Esophagus (tissue), 2 donors: Measurements from ENCODE around the gene NR1I3. TPM values are rescaled to one million over a fixed set of nuclear protein-coding genes. Genes with fewer than 3 reads are reported as not detected.
"Not testable (repeated sequence)": the region's sequence is repeated elsewhere in the genome, so short reads cannot be mapped to it uniquely, and the experiment has no call there.

Experiments
- H3K27ac ChIP-seq, 2 donors: one replicate each; pipeline ENCODE4 v1.5.1; 2013; ENCODE audit warnings: low read depth in 2 of 2, mild to moderate bottlenecking in 2 of 2, inconsistent platforms in 1 of 2, low read length in 1 of 2, moderate library complexity in 1 of 2
- H3K27me3 ChIP-seq, 2 donors: one replicate each; pipeline ENCODE4 v1.6.1; 2013; ENCODE audit warnings: low read length in 2 of 2, control low read depth in 1 of 2, mild to moderate bottlenecking in 1 of 2; ENCODE audit not compliant: insufficient read depth in 2 of 2, control insufficient read depth in 1 of 2
- H3K36me3 ChIP-seq, 2 donors: one replicate each; pipeline ENCODE4 v1.6.1; 2013; ENCODE audit warnings: low read length in 1 of 2; ENCODE audit not compliant: control insufficient read depth in 2 of 2, insufficient read depth in 2 of 2
- H3K4me1 ChIP-seq, 2 donors: one replicate each; pipeline ENCODE4 v1.6.1; 2013; ENCODE audit warnings: low read length in 1 of 2; ENCODE audit not compliant: control insufficient read depth in 2 of 2, insufficient read depth in 2 of 2
- H3K4me3 ChIP-seq, 2 donors: one replicate each; pipeline ENCODE4 v1.5.1; 2013; ENCODE audit warnings: low read length in 2 of 2, mild to moderate bottlenecking in 2 of 2, low read depth in 1 of 2, moderate library complexity in 1 of 2
- H3K9me3 ChIP-seq, 2 donors: one replicate each; pipeline ENCODE4 v1.6.1; 2013; ENCODE audit warnings: mild to moderate bottlenecking in 2 of 2, low read depth in 1 of 2, low read length in 1 of 2, moderate library complexity in 1 of 2; ENCODE audit not compliant: control insufficient read depth in 2 of 2, insufficient read depth in 1 of 2
- WGBS, 2 donors: extraction: QIAGEN DNeasy Blood & Tissue Kit; methylation state at CpG; one replicate each; pipeline ENCODE4 v1.1.7; 2013; 5-methylcytosine and 5-hydroxymethylcytosine counted together
- polyA plus RNA-seq, 2 donors: library from polyadenylated mRNA; stranded (reverse); fragments of 200-250 nt; gene quantifications; one replicate each; pipeline ENCODE4 v1.2.3, GENCODE V29; 2013
- donor health status: healthy with polysubstance abuse.
- donor health status: Bipolar disorder and iron deficiency.

Gene NR1I3
- polyA plus RNA-seq, 2 donors = 0.07 TPM; not detected in 1

GRCh38 chr1:161255302-161255701 lies 17.3 kb upstream of the NR1I3 start:
- WGBS, 2 donors = 80 to 81% methylated on average over 5 of the region's 5 CpGs
- not testable (repeated sequence) for H3K27ac ChIP-seq, H3K27me3 ChIP-seq, H3K36me3 ChIP-seq, H3K4me1 ChIP-seq, H3K4me3 ChIP-seq, H3K9me3 ChIP-seq

- Histone ChIP-seq H3K27ac (no peak overlapping the region), H3K4me3 (no peak overlapping the region), H3K4me1 (no peaks in the 10 kb centered on the region), H3K36me3 (no peaks in the 10 kb centered on the region), H3K27me3 (no peaks in the 10 kb centered on the region), H3K9me3 (no peaks in the 10 kb centered on the region)
- WGBS, 2 donors = 97% methylated on average over 8 of the region's 8 CpGs
Observed at GRCh38 chr1:161251579-161251978, 13.6 kb upstream of the NR1I3 start.

- 85 to 89% methylated on average over 7 of the region's 7 CpGs for WGBS, 2 donors
- H3K36me3 ChIP-seq = no peaks in the 10 kb centered on the region
- no peak overlapping the region for H3K4me3 ChIP-seq
- no peak overlapping the region for H3K27ac ChIP-seq
- H3K27me3 ChIP-seq = no peaks in the 10 kb centered on the region
- no peaks in the 10 kb centered on the region for H3K4me1 ChIP-seq
- no peaks in the 10 kb centered on the region for H3K9me3 ChIP-seq
Observed at GRCh38 chr1:161250829-161251228, 12.8 kb upstream of the NR1I3 start.

GRCh38 chr1:161250100-161250499 lies 12.1 kb upstream of the NR1I3 start:
- H3K4me1 ChIP-seq, H3K9me3 ChIP-seq, H3K27me3 ChIP-seq, H3K36me3 ChIP-seq, H3K27ac ChIP-seq, H3K4me3 ChIP-seq: not testable (repeated sequence)
- 81 to 88% methylated on average over 5 of the region's 5 CpGs for WGBS, 2 donors

GRCh38 chr1:161244888-161245287 lies 6.9 kb upstream of the NR1I3 start:
- Histone ChIP-seq H3K27ac (peak overlapping the region in 1 of 2 donors; percentile 28), H3K9me3 (no peaks in the 10 kb centered on the region), H3K36me3 (no peaks in the 10 kb centered on the region), H3K4me1 (no peaks in the 10 kb centered on the region), H3K4me3 (no peak overlapping the region), H3K27me3 (no peaks in the 10 kb centered on the region)
- WGBS, 2 donors = 51% methylated on average over 4 of the region's 4 CpGs

- Histone ChIP-seq H3K36me3 (no peaks in the 10 kb centered on the region), H3K4me3 (no peak overlapping the region), H3K27me3 (no peaks in the 10 kb centered on the region), H3K27ac (no peak overlapping the region), H3K4me1 (no peaks in the 10 kb centered on the region), H3K9me3 (no peaks in the 10 kb centered on the region)
- WGBS, 2 donors = 72 to 74% methylated on average over 2 of the region's 2 CpGs
Observed at GRCh38 chr1:161242313-161242712, 4.3 kb upstream of the NR1I3 start.

- no peaks in the 10 kb centered on the region for H3K9me3 ChIP-seq
- H3K4me3 ChIP-seq = no peak overlapping the region
- H3K4me1 ChIP-seq = no peaks in the 10 kb centered on the region
- no peaks in the 10 kb centered on the region for H3K27me3 ChIP-seq
- 79 to 85% methylated on average over 3 of the region's 3 CpGs for WGBS, 2 donors
- no peak overlapping the region for H3K27ac ChIP-seq
- H3K36me3 ChIP-seq = no peaks in the 10 kb centered on the region
Observed at GRCh38 chr1:161241682-161242081, 3.7 kb upstream of the NR1I3 start.

- Histone ChIP-seq H3K36me3 (no peaks in the 10 kb centered on the region), H3K27me3 (no peaks in the 10 kb centered on the region), H3K4me3 (no peak overlapping the region), H3K4me1 (no peaks in the 10 kb centered on the region), H3K9me3 (no peaks in the 10 kb centered on the region), H3K27ac (no peak overlapping the region)
- 74 to 85% methylated on average over 5 of the region's 5 CpGs for WGBS, 2 donors
Observed at GRCh38 chr1:161235957-161236775, 1.8 kb downstream of the NR1I3 start.

GRCh38 chr1:161233102-161233501 lies 4.9 kb downstream of the NR1I3 start:
- Histone ChIP-seq H3K4me3 (no peak overlapping the region), H3K4me1 (peaks cover 0 to 2% of the 10 kb centered on the region in 2 donors), H3K27me3 (no peaks in the 10 kb centered on the region), H3K27ac (no peak overlapping the region), H3K9me3 (no peaks in the 10 kb centered on the region), H3K36me3 (peaks cover 0 to 17% of the 10 kb centered on the region in 2 donors)
- 86 to 88% methylated on average over 9 of the region's 9 CpGs for WGBS, 2 donors

GRCh38 chr1:161230762-161231161 lies 7.2 kb downstream of the NR1I3 start:
- Histone ChIP-seq H3K4me1 (peaks cover 2 to 8% of the 10 kb centered on the region in 2 donors), H3K36me3 (peaks cover 0 to 19% of the 10 kb centered on the region in 2 donors), H3K4me3 (no peak overlapping the region), H3K27ac (no peak overlapping the region), H3K27me3 (no peaks in the 10 kb centered on the region), H3K9me3 (no peaks in the 10 kb centered on the region)
- WGBS, 2 donors = 95% methylated on average over 7 of the region's 7 CpGs
